Measurements from ENCODE around the gene CXorf58. TPM values are rescaled to one million over a fixed set of nuclear protein-coding genes. Genes with fewer than 3 reads are reported as not detected.
"Not testable (repeated sequence)": the region's sequence is repeated elsewhere in the genome, so short reads cannot be mapped to it uniquely, and the experiment has no call there.

The CXorf58 gene
- polyA plus RNA-seq, 1 of the 3 experiments (the other 2 are of a cell fraction), result not detected

- no peak for TF ChIP-seq ZBTB33 (IDR thresholded peaks at IDR 0.05; ENCODE audit: borderline replicate concordance, low read depth)
- 0 out of 2 replicates have a peak, but pooled peaks have one; percentile 43 for TF ChIP-seq YY1 (IDR thresholded peaks at IDR 0.05; ENCODE audit: low read depth)
- peak; percentile 39; the same call in 1 of the 2 replicates for TF ChIP-seq TAF1 (IDR thresholded peaks at IDR 0.05; ENCODE audit: borderline replicate concordance, low read depth, low read length)
- no peak for TF ChIP-seq USF1 (IDR thresholded peaks at IDR 0.05; ENCODE audit: borderline replicate concordance, low read depth)
- no peak for TF ChIP-seq RCOR1 (IDR thresholded peaks at IDR 0.05; ENCODE audit: low read length)
- TF ChIP-seq RXRA (IDR thresholded peaks at IDR 0.05; ENCODE audit: borderline replicate concordance, low read depth), result no peak
- TF ChIP-seq MAX (IDR thresholded peaks at IDR 0.05; ENCODE audit: low read depth), result no peak
- no peak for TF ChIP-seq NFIC (IDR thresholded peaks at IDR 0.05; ENCODE audit: borderline replicate concordance)
- TF ChIP-seq RAD21 (IDR thresholded peaks at IDR 0.05; ENCODE audit: low read length), result peak; percentile 51
- no peak for TF ChIP-seq MEF2A (IDR thresholded peaks at IDR 0.05; ENCODE audit: borderline replicate concordance, low read depth)
Measured at GRCh38 chrX:23907498-23908218, at the start of gene CXorf58, which contains the start of gene APOO (continued).

- H2AFZ ChIP-seq (ENCODE audit: low read depth); DNase-seq; H3K4me3 ChIP-seq (ENCODE audit: low read depth in 2 of 2, low read length in 1 of 2); H3K79me2 ChIP-seq (ENCODE audit: insufficient read depth); H4K20me1 ChIP-seq (ENCODE audit: insufficient read depth); H3K27me3 ChIP-seq (ENCODE audit: insufficient read depth); H3K4me1 ChIP-seq (ENCODE audit: control insufficient read depth in 1 of 2, insufficient read depth in 2 of 2, low read depth in 1 of 2, low read length in 1 of 2); H3K9me3 ChIP-seq; H3K9ac ChIP-seq; POLR2A ChIA-PET; H3K36me3 ChIP-seq (replicated peaks in 1 of 2; ENCODE audit: control insufficient read depth in 1 of 2, insufficient read depth in 2 of 2, low read length in 1 of 2); H3K27ac ChIP-seq (ENCODE audit: low read depth in 2 of 2, low read length in 1 of 2); H3F3A ChIP-seq (replicated peaks; ENCODE audit: insufficient read depth); CTCF ChIA-PET; H3K9me2 ChIP-seq; H3K4me2 ChIP-seq: not testable (repeated sequence)
- WGBS (ENCODE audit: low lambda C conversion rate), result 39% methylated on average over 7 of the region's 7 CpGs
Measured at GRCh38 chrX:23859238-23859637, 48.6 kb upstream of the CXorf58 start.

- Histone ChIP-seq H3K79me2 (ENCODE audit: insufficient read depth) (no peaks in the 10 kb centered on the region), H3K9me3 (no peaks in the 10 kb centered on the region), H3F3A (replicated peaks; ENCODE audit: insufficient read depth) (no peaks in the 10 kb centered on the region), H3K4me1 (ENCODE audit: control insufficient read depth in 1 of 2, insufficient read depth in 2 of 2, low read depth in 1 of 2, low read length in 1 of 2) (no peaks in the 10 kb centered on the region), H3K27me3 (ENCODE audit: insufficient read depth) (peaks cover 4% of the 10 kb centered on the region; the same call in 1 of the 2 replicates), H3K9ac (no peak overlapping the region), H3K27ac (ENCODE audit: low read depth in 2 of 2, low read length in 1 of 2) (no peak overlapping the region), H2AFZ (ENCODE audit: low read depth) (no peak overlapping the region), H3K36me3 (replicated peaks in 1 of 2; ENCODE audit: control insufficient read depth in 1 of 2, insufficient read depth in 2 of 2, low read length in 1 of 2) (no peaks in the 10 kb centered on the region), H4K20me1 (ENCODE audit: insufficient read depth) (no peaks in the 10 kb centered on the region), H3K4me3 (ENCODE audit: low read depth in 2 of 2, low read length in 1 of 2) (no peak overlapping the region), H3K4me2 (no peak overlapping the region), H3K9me2 (no peaks in the 10 kb centered on the region)
- no peak for DNase-seq
- WGBS (ENCODE audit: low lambda C conversion rate), result 61% methylated on average over 6 of the region's 6 CpGs
- ChIA-PET POLR2A (no interaction called here), CTCF (no interaction called here)
- no peak for TF ChIP-seq MXI1 (IDR thresholded peaks at IDR 0.05; ENCODE audit: low read depth, low read length)
- no peak for TF ChIP-seq ELF1 (IDR thresholded peaks at IDR 0.05)
- no peak for TF ChIP-seq FOXJ3 (CRISPR knock-in tag; IDR thresholded peaks at IDR 0.05)
- no peak for TF ChIP-seq GABPA (IDR thresholded peaks at IDR 0.05; ENCODE audit: low read depth)
- no peak for TF ChIP-seq CHD2 (IDR thresholded peaks at IDR 0.05; ENCODE audit: low read length, partially characterized antibody)
- TF ChIP-seq EP300 (IDR thresholded peaks at IDR 0.05; ENCODE audit: borderline replicate concordance in 1 of 2, low read depth in 1 of 2, low read length in 1 of 2), result no peak
- no peak for TF ChIP-seq FOSL2 (IDR thresholded peaks at IDR 0.05; ENCODE audit: borderline replicate concordance, low read depth)
- no peak for TF ChIP-seq MEF2A (IDR thresholded peaks at IDR 0.05; ENCODE audit: borderline replicate concordance, low read depth)
- no peak for TF ChIP-seq CTCF (IDR thresholded peaks at IDR 0.05)
- TF ChIP-seq ZBTB33 (IDR thresholded peaks at IDR 0.05; ENCODE audit: borderline replicate concordance, low read depth), result no peak
Measured at GRCh38 chrX:23861215-23861896, 46.5 kb upstream of the CXorf58 start.
